NCI-H526 (cell line): ENCODE measurements around the gene LEF1.

ENCODE experiments used
- DNase-seq, 2 experiments: peaks; one replicate each; lab custom pipeline; 2025; lab: John Stamatoyannopoulos, UW

Gene LEF1

DNA sequence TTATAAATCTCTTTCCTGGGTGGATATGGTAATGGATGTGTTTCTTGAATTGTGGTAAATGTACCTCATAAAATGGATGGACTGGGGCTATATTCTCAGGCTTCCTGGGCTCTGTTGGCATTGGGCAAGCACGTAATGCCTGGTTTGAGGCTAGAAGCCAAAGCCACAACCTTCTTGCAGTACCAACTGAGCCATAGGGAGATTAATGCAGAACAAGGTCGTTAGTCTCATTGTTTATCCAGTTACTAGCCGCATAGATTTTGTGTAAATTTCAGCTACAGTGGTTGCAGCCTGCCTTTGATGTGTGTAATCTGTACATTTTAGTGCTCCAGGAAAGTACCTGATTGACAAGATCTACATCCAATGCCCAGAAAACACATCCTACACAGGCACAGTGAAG lies 7.2 kb upstream of the LEF1 start:
- no peak for DNase-seq

DNA sequence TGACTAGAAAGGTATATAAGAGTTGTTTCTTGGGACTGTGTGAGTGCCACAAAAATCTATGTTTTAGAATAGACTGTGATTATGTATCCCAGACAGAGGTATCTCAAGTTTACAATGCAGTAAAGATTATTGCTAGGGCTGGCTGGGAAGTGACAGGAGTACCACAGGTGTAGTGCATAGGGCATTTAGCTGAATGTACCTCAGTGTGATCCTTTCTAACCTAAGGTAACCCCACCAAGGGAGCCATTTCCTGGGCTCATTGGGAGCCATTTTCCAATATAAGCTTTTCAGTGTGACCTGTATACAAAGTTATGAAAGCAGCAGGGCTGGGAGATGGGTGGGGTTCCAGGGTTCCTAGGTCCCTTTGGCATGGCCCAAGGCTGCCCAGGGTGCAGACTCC lies 6.1 kb upstream of the LEF1 start:
- no peak for DNase-seq

DNA sequence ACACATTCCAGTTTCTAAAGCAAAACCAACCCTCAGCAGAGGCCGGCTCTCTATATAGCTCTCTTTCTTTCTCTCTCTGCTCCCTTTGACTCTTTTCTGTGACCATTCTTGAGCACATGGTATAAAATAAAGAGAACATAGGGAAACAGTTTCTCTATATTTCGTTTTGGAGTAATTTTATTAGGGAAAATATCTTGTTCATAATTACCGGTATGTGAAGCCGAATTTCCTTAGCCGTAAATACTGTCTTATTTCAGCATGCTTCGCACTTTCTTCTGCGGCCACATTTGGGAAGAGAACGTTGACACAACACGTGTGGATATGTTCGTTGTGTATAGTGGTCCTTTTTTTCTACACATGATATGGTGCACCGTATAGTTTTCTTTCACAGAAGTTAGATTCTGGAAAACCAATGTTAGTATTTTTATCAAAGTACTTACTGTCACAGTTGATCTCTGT lies 4.9 kb upstream of the LEF1 start:
- no peak for DNase-seq

DNA sequence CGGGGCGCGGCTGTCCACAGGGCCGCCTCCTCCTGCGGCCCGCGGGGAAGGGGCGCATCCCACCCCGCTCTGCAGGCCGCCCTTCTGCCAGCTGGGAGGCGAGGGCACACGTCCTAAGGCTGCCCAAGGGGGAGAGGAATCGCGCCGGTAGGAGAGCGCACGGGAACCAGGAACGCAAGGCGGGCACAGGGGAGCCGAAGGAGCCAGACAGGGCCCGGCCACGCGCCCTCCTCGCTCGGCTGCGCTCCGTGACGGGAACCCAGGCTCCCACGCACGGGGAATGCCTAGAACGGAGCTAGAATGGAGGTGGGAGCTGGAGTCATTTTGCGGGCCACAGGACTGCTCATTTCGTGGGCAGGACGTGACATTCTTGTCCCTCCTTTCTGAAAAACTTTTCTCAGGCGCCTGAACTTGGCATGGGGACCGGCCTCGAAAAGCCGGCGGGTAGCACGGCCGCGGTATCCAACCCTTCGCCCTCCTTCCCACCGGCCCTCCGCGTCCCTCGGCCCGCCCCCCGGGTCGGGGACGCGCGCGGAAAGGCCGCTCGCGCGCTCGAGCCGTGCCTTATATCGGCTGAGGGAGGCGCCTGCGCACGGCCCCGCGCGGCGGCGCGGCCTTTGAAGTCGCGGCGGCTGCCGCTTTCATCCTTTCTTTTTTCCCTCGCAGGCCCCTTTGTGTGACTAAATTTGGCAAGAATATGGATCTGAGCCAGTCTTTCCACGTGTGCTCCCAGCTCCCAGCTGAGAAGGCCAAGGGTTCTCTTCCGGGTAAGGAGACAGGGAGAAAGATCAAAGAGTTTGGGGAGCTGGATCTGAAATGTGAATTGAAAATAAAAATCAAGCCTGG lies 4.2 kb upstream of the LEF1 start:
- peak in 1 of 2 experiments; percentile 75 for DNase-seq

DNA sequence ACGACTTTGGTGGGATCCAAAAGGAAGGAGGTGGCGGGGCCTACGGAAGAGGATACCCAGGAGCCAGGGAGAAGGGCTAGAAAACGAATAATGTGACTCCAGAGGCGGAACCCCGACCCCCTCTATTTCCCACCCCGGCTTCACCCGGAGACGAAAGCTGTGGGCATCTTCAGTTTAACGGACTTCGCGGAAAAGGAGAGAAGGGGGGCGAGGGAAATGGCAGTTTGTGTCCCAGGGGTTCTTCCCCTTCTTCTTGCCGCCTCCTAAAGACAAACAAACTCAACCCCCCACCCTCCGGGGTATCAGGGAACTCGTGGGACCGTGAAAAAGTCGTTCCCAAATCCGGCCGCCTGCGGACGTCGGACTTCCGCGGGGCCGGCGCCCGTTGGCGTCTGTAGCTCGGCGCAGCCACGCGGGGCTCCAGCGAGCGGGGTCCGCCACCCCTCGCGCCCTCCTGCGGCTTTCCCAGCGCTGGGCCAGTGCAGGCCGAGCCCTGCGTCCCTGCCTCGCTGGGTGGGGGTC lies 3.6 kb upstream of the LEF1 start:
- DNase-seq, result peak in 1 of 2 experiments; percentile 67

DNA sequence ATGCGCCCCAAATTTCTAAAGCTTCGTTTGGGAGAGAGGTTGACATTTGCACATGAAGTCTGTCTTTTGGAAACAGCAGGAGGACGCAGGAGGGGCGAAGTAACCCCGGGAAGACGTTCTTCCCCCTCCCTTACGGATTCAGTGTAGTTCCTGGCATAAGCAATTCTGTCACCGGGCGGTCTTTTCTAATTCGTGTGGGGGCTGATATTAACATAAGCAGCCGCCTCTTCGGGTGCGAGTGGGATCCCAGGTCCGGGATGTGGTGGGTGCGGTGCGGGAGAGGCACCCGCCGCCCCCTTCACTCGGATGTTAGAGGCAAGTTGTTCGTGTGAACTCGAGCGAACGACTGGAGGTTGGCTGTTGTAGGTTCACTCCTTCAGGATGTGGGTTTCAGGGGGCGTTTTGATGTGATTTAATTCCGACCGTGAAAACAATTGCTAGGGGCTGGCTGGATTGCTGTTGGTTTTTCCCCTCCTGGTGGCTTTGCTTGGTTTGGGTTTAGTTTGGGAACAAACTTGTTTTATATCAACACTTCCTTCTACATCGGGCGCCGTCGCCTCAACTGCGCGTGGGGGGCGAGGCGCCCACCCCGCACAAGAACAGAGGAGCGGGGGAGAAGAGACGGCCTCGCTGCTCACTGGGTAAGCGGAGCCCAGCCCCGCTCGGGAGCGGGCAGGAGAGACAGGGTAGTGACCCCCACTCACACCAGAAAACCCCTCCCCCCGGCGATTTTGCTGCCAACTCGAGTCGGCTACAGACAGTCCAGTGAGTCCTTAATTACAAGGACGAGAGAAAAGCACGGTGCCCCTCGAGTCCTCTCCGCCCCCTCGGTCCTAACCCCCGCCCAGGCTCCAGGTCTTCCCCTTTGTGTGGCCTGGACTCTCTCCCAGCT lies 2.9 kb upstream of the LEF1 start:
- peak in 1 of 2 experiments; percentile 20 for DNase-seq

DNA sequence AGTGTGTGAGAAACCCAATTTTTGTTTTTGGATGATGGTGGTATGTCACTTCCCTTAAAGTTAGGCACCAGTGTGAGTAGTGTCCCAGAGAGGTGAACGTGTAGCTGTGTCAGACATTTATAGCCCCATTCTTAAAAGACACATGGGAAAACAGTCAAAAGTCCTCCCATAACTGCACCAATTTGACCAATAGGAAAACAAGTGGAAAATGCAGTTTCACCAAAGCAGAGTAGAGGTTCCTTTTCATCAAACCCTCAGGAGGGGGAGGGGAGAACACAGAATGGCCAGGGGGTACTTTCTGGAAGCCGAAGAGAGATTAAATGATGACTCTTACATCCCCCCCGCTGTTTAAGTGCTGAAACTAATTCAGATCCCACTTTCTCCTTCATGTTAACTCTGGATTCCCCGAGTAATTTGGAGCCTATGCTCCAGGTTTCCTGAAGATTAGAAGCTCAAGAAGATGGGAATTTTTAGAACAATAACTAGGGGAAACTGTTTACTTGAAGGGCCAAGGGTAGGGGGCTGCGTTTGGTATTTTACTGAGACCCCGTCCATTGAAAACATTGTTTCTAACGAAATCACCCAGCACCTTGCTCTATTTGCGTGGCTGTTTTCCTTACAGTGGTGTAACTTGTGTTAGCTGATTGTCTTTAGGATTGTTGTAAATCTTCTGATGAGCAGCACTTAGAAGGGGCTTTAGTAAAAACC lies 2.1 kb upstream of the LEF1 start:
- DNase-seq, result no peak

DNA sequence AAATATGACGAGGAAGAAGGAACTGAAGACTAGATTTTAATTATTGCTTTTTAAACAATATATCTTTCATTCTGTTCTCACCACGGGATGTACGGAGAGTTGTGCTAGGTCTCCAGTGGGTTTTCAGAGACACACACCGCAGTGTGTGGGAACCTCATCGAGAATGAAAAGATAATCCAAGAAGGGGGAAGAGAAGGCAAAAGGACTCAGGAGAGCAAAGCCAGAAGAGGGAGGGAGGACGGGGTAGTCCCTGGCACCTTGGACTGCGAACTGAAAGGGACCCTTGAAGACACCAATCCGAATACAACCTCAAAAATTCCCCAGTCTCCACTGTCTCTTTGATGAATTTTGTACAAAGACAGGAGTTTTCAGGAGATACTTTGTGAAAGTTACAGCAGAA lies 932 bp upstream of the LEF1 start:
- no peak for DNase-seq

DNA sequence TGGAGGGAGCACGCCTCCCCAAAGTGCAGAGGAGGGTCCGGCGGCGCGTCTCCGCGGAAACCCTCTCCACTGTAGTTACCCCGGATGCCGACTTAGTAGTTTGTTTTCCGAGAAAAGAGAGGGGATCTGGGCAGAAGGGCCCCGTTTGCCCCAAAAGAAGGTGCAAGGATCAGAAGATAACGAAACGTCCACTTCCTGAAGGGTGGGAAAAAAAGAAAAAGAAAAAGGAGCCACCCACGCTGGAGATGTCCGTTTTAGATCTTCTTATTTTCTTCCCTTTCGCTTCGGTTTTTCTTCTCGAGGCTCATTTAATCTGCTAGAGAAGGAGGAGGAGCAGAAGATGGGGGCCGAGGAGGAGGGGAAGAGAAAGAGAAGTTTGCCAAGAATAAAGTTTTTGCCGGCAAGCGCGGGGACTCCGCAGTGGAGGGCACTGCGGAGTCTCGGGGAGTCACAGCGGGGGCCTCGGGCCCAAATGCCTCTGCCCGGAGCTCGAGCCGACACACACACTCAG lies 517 bp downstream of the LEF1 start:
- DNase-seq, result no peak

DNA sequence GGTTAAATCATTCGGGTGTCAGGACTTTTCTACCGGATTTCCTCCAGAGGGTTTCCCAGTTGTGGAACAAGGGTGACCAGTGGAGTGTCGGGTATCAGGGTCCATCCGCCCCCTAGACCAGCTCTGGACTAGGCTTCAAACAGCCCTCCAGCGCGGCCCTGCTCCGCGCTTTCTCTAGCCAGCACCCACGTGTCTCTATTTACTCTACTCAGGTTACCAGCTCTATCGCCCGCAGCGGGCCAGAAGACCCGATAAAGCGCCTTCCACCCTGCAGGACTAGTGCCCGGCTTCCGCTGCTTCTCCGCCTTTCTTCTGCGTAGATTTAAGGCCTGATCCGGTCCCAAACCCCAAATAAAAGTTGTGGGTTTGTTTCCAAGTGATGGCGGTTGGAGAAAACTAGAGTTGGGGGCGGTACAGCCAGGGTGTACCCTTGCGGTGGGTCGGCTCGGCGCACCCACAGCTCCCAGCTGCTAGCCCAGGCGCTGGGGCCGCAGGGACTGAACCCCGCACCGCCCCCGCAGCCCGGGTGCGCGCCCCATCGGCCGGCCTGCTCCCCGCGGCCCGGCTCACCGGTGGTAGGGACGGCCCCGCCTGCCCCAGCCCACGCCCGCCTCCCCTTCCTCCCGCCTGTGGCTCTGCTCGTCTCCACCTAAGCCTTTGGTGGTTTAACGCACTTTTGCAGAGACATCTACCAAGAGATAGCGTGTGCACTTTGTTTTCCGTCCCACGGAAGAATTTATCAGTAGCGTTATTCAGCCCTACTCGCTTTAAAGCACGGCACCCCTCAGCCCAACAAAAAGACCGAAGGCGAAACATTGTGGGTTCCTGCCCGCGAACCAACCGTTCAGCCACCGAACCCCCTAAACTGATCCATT lies 2.1 kb downstream of the LEF1 start:
- DNase-seq, result peak; percentile 39 to 80

DNA sequence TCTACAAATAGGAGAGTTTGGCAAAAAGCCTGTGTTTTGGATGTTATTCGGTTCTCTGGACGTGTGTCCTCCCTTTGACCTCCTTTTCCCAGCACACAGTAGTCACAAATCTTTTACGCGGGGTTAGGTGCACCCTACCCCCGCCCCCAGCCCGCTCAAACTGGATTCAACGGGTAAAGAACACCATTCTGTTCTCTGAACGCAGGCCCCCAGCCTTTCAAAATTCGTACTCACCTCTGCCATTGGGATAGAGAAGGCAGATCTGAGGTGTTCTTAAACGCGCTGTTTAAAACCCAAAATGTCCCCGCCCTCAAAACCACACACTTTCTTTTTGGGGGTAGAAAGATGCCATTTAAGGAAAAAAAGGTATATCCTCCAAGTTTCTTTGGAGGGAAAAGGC lies 2.7 kb downstream of the LEF1 start:
- DNase-seq, result no peak

DNA sequence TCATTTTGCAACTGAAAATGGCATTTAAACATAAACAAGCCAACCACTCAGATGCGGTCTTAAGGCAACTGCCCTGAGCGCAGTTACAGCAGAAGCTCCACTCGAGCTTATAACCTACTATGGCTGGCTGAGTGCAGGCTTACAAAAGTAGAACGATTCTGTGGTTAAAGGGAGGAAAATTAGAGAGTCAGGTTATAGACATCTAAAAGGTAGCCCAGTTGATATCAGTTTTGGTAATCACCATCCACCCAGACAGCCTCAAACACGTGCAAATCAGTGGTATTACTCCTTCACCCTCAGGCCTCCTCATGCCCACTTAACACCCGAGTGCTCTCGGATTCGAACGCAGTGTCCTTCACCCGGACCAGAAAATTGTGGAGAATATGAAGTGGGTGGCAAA lies 3.1 kb downstream of the LEF1 start:
- DNase-seq, result no peak

DNA sequence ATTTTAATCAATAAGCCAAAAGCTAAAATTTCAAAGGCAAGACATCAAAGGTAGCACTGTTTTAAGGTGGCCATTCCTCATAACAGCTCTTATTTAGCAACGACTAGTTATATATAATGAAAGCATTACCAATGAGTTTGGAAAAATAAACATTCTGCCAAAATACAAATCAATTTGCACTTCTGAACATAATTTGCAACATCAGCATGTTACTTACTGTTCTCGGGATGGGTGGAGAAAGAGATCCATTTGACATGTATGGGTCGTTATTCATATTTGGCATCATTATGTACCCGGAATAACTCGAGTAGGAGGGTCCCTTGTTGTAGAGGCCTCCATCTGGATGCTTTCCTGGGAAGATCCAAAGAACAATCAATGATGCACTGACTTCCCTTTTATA lies 5.4 kb downstream of the LEF1 start:
- no peak for DNase-seq

DNA sequence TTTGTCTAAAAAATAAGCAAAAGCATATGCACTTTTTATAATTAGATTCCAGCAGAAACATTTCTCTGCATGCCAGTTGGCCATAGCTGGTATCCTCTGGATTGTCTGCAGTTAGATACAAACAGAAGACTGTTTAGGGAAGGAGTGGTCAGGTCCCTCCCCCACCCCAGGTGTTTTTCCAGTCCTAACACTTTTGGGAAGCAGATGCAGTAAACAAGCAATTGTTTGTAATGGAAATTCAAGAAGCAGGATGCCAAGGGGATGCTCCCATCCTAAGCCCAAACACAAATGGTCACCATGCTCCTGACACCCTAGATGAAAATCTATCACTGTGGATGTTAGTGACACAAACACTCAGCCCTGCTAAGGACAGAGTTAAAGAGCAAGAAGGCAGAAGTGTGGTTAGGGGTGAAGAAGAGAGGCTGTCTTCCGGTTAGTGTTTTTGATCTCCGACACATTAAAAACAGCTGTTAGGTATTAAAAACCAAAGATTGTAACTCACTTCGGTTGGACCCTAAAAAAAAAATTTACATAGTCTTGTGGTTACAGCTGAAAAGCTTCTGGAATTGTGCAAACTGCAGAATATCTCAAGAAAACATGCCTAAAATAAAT lies 7.9 kb downstream of the LEF1 start:
- no peak for DNase-seq

DNA sequence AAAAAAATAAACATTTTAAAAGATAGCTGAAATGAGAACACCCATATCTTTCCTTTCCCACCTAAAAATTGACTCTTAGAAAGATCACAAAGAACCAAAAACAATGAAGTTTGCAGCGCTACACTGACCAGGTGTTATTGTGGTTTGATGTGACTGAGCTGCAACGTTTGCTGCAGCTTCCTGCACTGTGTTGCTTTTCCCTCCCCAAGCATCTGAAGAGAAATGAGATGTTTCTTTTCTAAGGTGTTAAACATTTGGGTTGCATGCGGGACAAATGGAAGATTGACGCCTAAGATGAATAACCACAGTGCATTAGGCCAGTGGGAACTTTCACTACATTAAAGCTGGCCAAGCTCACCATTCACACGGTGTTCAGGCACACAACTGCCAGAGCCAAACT lies 8.9 kb downstream of the LEF1 start:
- no peak for DNase-seq

DNA sequence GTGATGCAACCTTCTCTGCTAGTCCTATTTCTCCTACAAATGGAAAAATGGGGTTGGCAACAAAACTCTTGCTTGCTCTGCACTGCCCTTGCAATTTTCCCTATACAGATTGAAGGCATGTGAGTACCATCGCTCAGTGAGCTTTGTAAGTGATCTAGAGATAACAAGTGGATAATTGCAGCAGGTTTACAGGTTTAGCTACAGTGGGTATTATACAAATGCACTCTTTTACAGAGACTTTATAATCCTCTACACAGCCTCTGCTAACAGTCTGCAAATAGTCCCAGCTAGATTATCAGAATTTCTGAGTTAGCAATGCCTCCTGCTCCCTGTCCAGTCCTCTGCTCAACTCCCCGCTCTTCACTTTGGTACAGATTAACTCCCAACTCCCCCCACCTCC lies 11.1 kb downstream of the LEF1 start:
- no peak for DNase-seq

DNA sequence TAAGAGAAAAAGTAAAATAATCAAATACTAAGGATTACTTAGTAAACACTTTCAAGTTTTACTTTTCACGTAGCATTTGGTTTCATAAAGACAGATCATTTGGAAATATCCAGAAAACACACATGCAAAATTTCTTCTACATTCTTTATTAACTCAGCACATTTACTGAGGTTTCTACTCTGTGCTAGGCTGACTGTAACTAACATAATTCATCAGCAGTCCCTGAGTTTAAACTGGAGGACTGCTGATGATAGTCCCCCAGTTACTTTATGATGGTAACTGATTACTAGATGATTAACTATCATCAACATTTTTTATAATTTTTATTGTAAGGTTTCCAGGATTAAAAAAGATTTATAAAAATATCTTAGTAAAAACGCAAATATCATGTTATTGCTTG lies 12.3 kb downstream of the LEF1 start:
- no peak for DNase-seq

DNA sequence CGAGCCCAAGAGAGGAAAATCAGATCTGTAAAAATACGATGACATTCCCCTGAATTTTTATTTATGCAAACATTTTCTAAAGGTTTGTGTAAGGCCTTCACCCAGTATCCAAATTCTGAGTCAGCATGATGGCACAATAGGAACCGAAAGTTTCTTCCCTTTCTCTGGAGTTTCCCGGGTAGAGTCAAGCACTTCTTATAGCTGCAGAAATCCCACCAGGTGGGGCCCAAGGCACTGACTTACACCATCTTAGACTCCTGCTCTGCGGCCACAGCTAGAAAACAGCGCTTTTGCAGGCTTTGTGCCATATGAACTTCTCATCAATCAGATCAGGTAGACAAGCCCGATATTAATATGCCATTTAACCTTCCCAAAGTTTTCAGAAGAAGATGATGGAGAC lies 13.4 kb downstream of the LEF1 start:
- no peak for DNase-seq

DNA sequence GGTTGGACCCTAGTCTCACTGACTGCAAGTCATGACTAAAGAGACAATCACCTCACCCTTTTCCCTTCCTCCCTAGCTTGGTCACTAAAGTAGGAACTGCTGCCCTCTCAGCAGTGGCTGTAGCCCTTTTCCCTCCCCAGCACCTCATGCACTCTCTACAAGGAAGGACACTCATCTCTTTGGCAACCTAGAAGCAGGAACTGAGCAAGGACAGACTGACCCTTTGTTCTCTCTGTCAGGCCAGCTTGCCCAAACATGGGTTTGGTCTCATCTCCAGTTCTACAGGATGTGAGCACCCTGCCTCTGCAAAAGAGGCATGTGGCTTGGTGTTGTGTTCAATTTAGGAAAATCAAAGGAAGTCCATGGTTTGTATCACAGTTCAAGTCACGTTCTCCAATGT lies 15.8 kb downstream of the LEF1 start:
- no peak for DNase-seq

DNA sequence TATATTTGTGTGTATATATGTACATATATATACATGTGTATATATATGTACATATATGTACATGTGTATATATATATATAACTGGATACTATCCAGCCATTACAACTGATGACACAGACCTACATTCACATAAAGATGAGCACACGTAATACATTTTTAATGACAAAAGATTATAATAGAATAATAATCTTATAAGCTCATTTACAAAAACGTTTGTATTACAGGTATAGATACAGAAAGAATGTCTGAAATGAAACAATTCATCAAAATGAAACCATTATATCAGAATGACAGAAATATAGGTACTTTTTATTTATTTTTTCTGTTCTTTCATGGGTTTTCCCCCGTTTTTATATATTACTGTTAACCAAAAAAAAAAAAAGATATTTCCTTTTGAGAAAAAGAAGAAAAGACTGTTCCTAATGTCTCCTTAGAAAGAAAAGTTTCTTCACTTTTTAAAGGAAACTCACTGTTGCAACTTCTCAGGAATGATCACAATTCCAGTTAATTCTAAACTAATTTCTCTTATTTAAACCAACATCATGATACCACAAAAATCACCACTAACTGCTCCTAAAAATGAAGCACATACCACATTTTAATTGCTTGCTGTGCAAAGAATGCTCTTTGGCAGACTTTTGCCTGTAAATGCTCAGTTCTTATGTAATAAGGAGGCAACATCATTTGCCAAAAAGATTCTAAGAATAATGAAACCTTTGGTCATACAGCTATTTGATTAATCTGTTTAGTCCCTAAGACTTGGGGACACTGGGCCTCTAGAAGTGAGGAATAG lies 18.9 kb downstream of the LEF1 start:
- no peak for DNase-seq
